HCT116 (cell line): ENCODE results near the gene STYK1. TPM values are rescaled to one million over a fixed set of nuclear protein-coding genes. Genes with fewer than 3 reads are reported as not detected.
"Not testable (repeated sequence)": the region's sequence is repeated elsewhere in the genome, so short reads cannot be mapped to it uniquely, and the experiment has no call there.

Experiments
- ATAC-seq: fragments of 200-7000 bp; cut with Tn5 transposase; 2 replicates; pipeline ENCODE4 v1.9.1; 2020; ENCODE audit warnings: mild to moderate bottlenecking, moderate library complexity
- BruUV-seq: library from RNA; stranded (reverse); fragments of 400-500 nt; replicated peaks from 2 replicates; lab custom pipeline; 2021; lab: Mats Ljungman, UMichigan
- CTCF ChIA-PET: fragments of 300-600 bp; sonication (Branson Sonifier 250); formaldehyde crosslinking; loops from one replicate; lab custom pipeline; 2021; ENCODE audit warnings: antibody characterized with exemption; lab: Charles Lee
- POLR2A ChIA-PET: fragments of 300-600, 350-600 bp; sonication (Branson Sonifier 250); formaldehyde crosslinking; loops from one replicate; lab custom pipeline; 2021; ENCODE audit warnings: antibody characterized with exemption; lab: Charles Lee
- RAD21 ChIA-PET, 2 experiments: fragments of 300-600 bp; sonication (Branson Sonifier 250); formaldehyde crosslinking; loops; one replicate each; lab custom pipeline; 2023; ENCODE audit warnings: low total read pairs in 2 of 2; ENCODE audit not compliant: uncharacterized antibody in 2 of 2, unreplicated experiment in 2 of 2, low non-redundant PET in 1 of 2; lab: Charles Lee
- DNase-seq: peaks from one replicate; pipeline ENCODE4 v3.0.0-alpha.2; 2010; ENCODE audit warnings: low read depth, low spot score
- H2AFZ ChIP-seq: fragments of 200-600 bp; shearing (Covaris generic), sonication (generic); 2 replicates; pipeline ENCODE4 v1.6.1; 2017; ENCODE audit warnings: low read depth, mixed run types, mixed read lengths, antibody characterized with exemption, low read length; ENCODE audit not compliant: poor library complexity, severe bottlenecking
- H3K27ac ChIP-seq: 2 replicates; pipeline ENCODE4 v1.5.1; 2012; ENCODE audit warnings: low read depth, low read length
- H3K27me3 ChIP-seq: fragments of 200-600 bp; sonication (generic); 2 replicates; pipeline ENCODE4 v1.6.1; 2016; ENCODE audit warnings: mixed run types, low read length, mixed read lengths; ENCODE audit not compliant: insufficient read depth
- H3K36me3 ChIP-seq, 2 experiments: fragments of 200-500 bp in 1 of 2; fragments of 200-600 bp in 1 of 2; sonication (Bioruptor generic) in 1 of 2; sonication (generic) in 1 of 2; 2 replicates each; pipeline versions ENCODE4 v1.5.1 to v1.6.1; 2014 to 2016; ENCODE audit warnings: low read length in 2 of 2, inconsistent platforms in 1 of 2, mixed read lengths in 1 of 2, mixed run types in 1 of 2; ENCODE audit not compliant: insufficient read depth in 2 of 2, control insufficient read depth in 1 of 2
- H3K4me1 ChIP-seq, 2 experiments: fragments of 200-600 bp in 1 of 2; sonication (generic) in 1 of 2; 2 replicates each; pipeline versions ENCODE4 v1.5.1 to v1.6.1; 2012 to 2017; ENCODE audit warnings: low read length in 2 of 2, inconsistent platforms in 1 of 2, mild to moderate bottlenecking in 1 of 2, mixed read lengths in 1 of 2, mixed run types in 1 of 2, moderate library complexity in 1 of 2; ENCODE audit not compliant: insufficient read depth in 2 of 2, control insufficient read depth in 1 of 2
- H3K4me2 ChIP-seq: fragments of 200-600 bp; sonication (generic); 2 replicates; pipeline ENCODE4 v1.6.1; 2017; ENCODE audit warnings: mixed run types, low read length, mixed read lengths
- H3K4me3 ChIP-seq, 2 experiments: fragments of 200-600 bp in 1 of 2; sonication (generic) in 1 of 2; replicated peaks in 1 of 2; 2 replicates each; pipeline ENCODE4 v1.5.1; 2011 to 2016; ENCODE audit warnings: low read length in 2 of 2, control low read depth in 1 of 2, low read depth in 1 of 2, mild to moderate bottlenecking in 1 of 2, mixed read lengths in 1 of 2, mixed run types in 1 of 2
- H3K79me2 ChIP-seq: fragments of 200-600 bp; sonication (generic); 2 replicates; pipeline ENCODE4 v1.6.1; 2017; ENCODE audit warnings: mild to moderate bottlenecking, mixed run types, low read length, moderate library complexity, mixed read lengths; ENCODE audit not compliant: insufficient read depth
- H3K9ac ChIP-seq: fragments of 200-600 bp; sonication (generic); 2 replicates; pipeline ENCODE4 v1.6.1; 2016; ENCODE audit warnings: low read length, mixed read lengths
- H3K9me2 ChIP-seq: fragments of 200-600 bp; sonication (generic), shearing (Covaris generic); 2 replicates; pipeline ENCODE4 v1.6.1; 2017; ENCODE audit warnings: mixed run types, mild to moderate bottlenecking, moderate library complexity; ENCODE audit not compliant: insufficient read depth
- H3K9me3 ChIP-seq, 2 experiments: fragments of 200-500 bp in 1 of 2; fragments of 200-600 bp in 1 of 2; sonication (Bioruptor generic) in 1 of 2; sonication (generic) in 1 of 2; 2 replicates each; pipeline ENCODE4 v1.6.1; 2014 to 2017; ENCODE audit warnings: low read length in 2 of 2, mixed read lengths in 2 of 2, inconsistent platforms in 1 of 2, low read depth in 1 of 2, mild to moderate bottlenecking in 1 of 2, mixed run types in 1 of 2, moderate library complexity in 1 of 2; ENCODE audit not compliant: control insufficient read depth in 1 of 2, insufficient read depth in 1 of 2
- H4K20me1 ChIP-seq: fragments of 200-600 bp; sonication (generic), shearing (Covaris generic); 2 replicates; pipeline ENCODE4 v1.6.1; 2017; ENCODE audit warnings: mixed run types, mild to moderate bottlenecking, moderate library complexity; ENCODE audit not compliant: insufficient read depth
- ELF1 ChIP-seq: IDR thresholded peaks from 2 replicates; pipeline ENCODE4 v1.6.1; 2012; ENCODE audit warnings: low read depth, borderline replicate concordance
- EZH2 ChIP-seq: fragments of 200-600 bp; sonication (generic); IDR thresholded peaks from 2 replicates; pipeline ENCODE4 v1.6.1; 2017; ENCODE audit warnings: antibody characterized with exemption, mixed run types
- EZH2phosphoT487 ChIP-seq: fragments of 200-600 bp; IDR thresholded peaks from 2 replicates; pipeline ENCODE4 v1.6.1; 2018; ENCODE audit warnings: antibody characterized with exemption, borderline replicate concordance
- FOSL1 ChIP-seq: IDR thresholded peaks from 2 replicates; pipeline ENCODE4 v1.6.1; 2012; ENCODE audit warnings: low read depth
- JUND ChIP-seq: IDR thresholded peaks from 2 replicates; pipeline ENCODE4 v1.6.1; 2012
- POLR2A ChIP-seq: IDR thresholded peaks from 2 replicates; pipeline ENCODE4 v1.7.0; 2011; ENCODE audit warnings: borderline replicate concordance; ENCODE audit not compliant: insufficient read depth, insufficient read length; ENCODE audit errors: extremely low read depth
- POLR2AphosphoS5 ChIP-seq: IDR thresholded peaks from 2 replicates; pipeline ENCODE4 v1.6.1; 2011; ENCODE audit warnings: mild to moderate bottlenecking, low read depth, low read length, moderate library complexity
- RAD21 ChIP-seq: IDR thresholded peaks from 2 replicates; pipeline ENCODE4 v1.6.1; 2012; ENCODE audit warnings: low read depth, mild to moderate bottlenecking
- SIN3A ChIP-seq: IDR thresholded peaks from 2 replicates; pipeline ENCODE4 v1.6.1; 2012; ENCODE audit warnings: low read depth
- TCF7L2 ChIP-seq: IDR thresholded peaks from 2 replicates; pipeline ENCODE4 v1.7.0; 2011; ENCODE audit warnings: borderline replicate concordance, inconsistent platforms; ENCODE audit not compliant: insufficient read depth, insufficient read length; ENCODE audit errors: extremely low read depth
- ZFX ChIP-seq: fragments of 450-650 bp; IDR thresholded peaks from 2 replicates; pipeline ENCODE4 v1.6.1; 2017
- intact Hi-C: fragments of 100-400 bp; cut with micrococcal nuclease; formaldehyde crosslinking; loops from 2 replicates; pipeline ENCODE4 v1.10.0; 2022
- total RNA-seq: library from RNA; stranded (reverse); gene quantifications from one replicate; pipeline ENCODE4 v1.2.1, GENCODE V29; 2021; ENCODE audit not compliant: unreplicated experiment
- TF ChIP-seq, protein P1 (sequence below): IDR thresholded peaks from 2 replicates; pipeline ENCODE4 v1.6.1; 2012
- TF ChIP-seq, protein P2 (sequence below): IDR thresholded peaks from 2 replicates; pipeline ENCODE4 v1.6.1; 2011; ENCODE audit warnings: mild to moderate bottlenecking, low read length, moderate library complexity; ENCODE audit not compliant: insufficient replicate concordance; ENCODE audit errors: extremely low read depth

STYK1 gene
- total RNA-seq, 1 experiment from 2014 or later, result 4.4 TPM

GRCh38 chr12:10646576-10646975 lies 27.3 kb downstream of the STYK1 start:
- H4K20me1 ChIP-seq, H3K9ac ChIP-seq, H3K36me3 ChIP-seq, H3K27ac ChIP-seq, DNase-seq, H3K4me3 ChIP-seq, H2AFZ ChIP-seq, BruUV-seq, H3K4me1 ChIP-seq, H3K9me2 ChIP-seq, ATAC-seq, intact Hi-C loops, H3K79me2 ChIP-seq, RAD21 ChIA-PET, POLR2A ChIA-PET, H3K27me3 ChIP-seq, CTCF ChIA-PET, H3K9me3 ChIP-seq, H3K4me2 ChIP-seq: not testable (repeated sequence)

GRCh38 chr12:10645910-10646309 lies 27.9 kb downstream of the STYK1 start:
- Histone ChIP-seq H3K9me3 (peaks cover 0 to 9% of the 10 kb centered on the region in 2 experiments; a peak in 2 of 4 replicates), H4K20me1 (no peaks in the 10 kb centered on the region), H3K4me3 (no peak overlapping the region), H3K27ac (no peak overlapping the region), H3K9me2 (no peaks in the 10 kb centered on the region), H3K4me1 (no peaks in the 10 kb centered on the region), H3K27me3 (no peaks in the 10 kb centered on the region), H2AFZ (no peak overlapping the region), H3K79me2 (no peaks in the 10 kb centered on the region), H3K9ac (no peak overlapping the region), H3K4me2 (no peak overlapping the region), H3K36me3 (no peaks in the 10 kb centered on the region)
- TF ChIP-seq, protein P1, sequence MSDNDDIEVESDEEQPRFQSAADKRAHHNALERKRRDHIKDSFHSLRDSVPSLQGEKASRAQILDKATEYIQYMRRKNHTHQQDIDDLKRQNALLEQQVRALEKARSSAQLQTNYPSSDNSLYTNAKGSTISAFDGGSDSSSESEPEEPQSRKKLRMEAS, result no peak
- TF ChIP-seq FOSL1 (no peak), ZFX (no peak), EZH2phosphoT487 (no peak), TCF7L2 (no peak), EZH2 (no peak), POLR2A (no peak), ELF1 (no peak), SIN3A (no peak), POLR2AphosphoS5 (no peak), JUND (no peak), RAD21 (no peak)
- TF ChIP-seq, protein P2, sequence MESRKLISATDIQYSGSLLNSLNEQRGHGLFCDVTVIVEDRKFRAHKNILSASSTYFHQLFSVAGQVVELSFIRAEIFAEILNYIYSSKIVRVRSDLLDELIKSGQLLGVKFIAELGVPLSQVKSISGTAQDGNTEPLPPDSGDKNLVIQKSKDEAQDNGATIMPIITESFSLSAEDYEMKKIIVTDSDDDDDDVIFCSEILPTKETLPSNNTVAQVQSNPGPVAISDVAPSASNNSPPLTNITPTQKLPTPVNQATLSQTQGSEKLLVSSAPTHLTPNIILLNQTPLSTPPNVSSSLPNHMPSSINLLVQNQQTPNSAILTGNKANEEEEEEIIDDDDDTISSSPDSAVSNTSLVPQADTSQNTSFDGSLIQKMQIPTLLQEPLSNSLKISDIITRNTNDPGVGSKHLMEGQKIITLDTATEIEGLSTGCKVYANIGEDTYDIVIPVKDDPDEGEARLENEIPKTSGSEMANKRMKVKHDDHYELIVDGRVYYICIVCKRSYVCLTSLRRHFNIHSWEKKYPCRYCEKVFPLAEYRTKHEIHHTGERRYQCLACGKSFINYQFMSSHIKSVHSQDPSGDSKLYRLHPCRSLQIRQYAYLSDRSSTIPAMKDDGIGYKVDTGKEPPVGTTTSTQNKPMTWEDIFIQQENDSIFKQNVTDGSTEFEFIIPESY, result no peak
- CTCF ChIA-PET, result no interaction called here
- no peak for ATAC-seq
- DNase-seq, result no peak
- no TSS peak for BruUV-seq
- RAD21 ChIA-PET, result no interaction called here
- intact Hi-C loops, result no loop called here
- POLR2A ChIA-PET, result no interaction called here
